Putamen (tissue), 1 donor: Measurements from ENCODE around the gene CDKN2B-AS1.
"Not testable (repeated sequence)": the region's sequence is repeated elsewhere in the genome, so short reads cannot be mapped to it uniquely, and the experiment has no call there.

Source experiments
- DNase-seq: peaks from one replicate; pipeline ENCODE4 v3.0.0-alpha.2; 2016; ENCODE audit warnings: low spot score

CDKN2B-AS1 gene

GRCh38 chr9:21994556-21995005, at the start of gene CDKN2B-AS1:
Gene CDKN2B-AS1, plus strand, starts transcription at chr9:21994791.
- peak; percentile 30 for DNase-seq

- no peak for DNase-seq
These were observed 49.0 kb upstream of the CDKN2B-AS1 start for GRCh38 chr9:21945606-21946005.

- no peak for DNase-seq
These were observed 35.8 kb upstream of the CDKN2B-AS1 start for GRCh38 chr9:21958833-21959232.

GRCh38 chr9:21959268-21959667, 35.3 kb upstream of the CDKN2B-AS1 start:
- not testable (repeated sequence) for DNase-seq

- no peak for DNase-seq
These were observed 33.0 kb upstream of the CDKN2B-AS1 start for GRCh38 chr9:21961569-21961968.

- no peak for DNase-seq
These were observed 29.6 kb upstream of the CDKN2B-AS1 start for GRCh38 chr9:21964925-21965385.

GRCh38 chr9:21965401-21965951, 29.1 kb upstream of the CDKN2B-AS1 start:
- DNase-seq = no peak

- no peak for DNase-seq
These were observed 28.3 kb upstream of the CDKN2B-AS1 start for GRCh38 chr9:21966140-21966851.

- DNase-seq = no peak
These were observed 27.4 kb upstream of the CDKN2B-AS1 start for GRCh38 chr9:21967169-21967568.

- DNase-seq = no peak
These were observed 26.9 kb upstream of the CDKN2B-AS1 start for GRCh38 chr9:21967702-21968101.

- DNase-seq = no peak
These were observed 26.1 kb upstream of the CDKN2B-AS1 start for GRCh38 chr9:21968331-21969010.

- DNase-seq = no peak
These were observed 25.3 kb upstream of the CDKN2B-AS1 start for GRCh38 chr9:21969011-21969940.

- DNase-seq = no peak
These were observed 24.4 kb upstream of the CDKN2B-AS1 start for GRCh38 chr9:21969951-21970799.

GRCh38 chr9:21970800-21971640, 23.6 kb upstream of the CDKN2B-AS1 start:
- no peak for DNase-seq

- no peak for DNase-seq
These were observed 22.2 kb upstream of the CDKN2B-AS1 start for GRCh38 chr9:21972361-21972760.

GRCh38 chr9:21974343-21974721, 20.3 kb upstream of the CDKN2B-AS1 start:
- DNase-seq = no peak

GRCh38 chr9:21974722-21975409, 19.7 kb upstream of the CDKN2B-AS1 start:
- peak; percentile 13 for DNase-seq

GRCh38 chr9:21976334-21976875, 18.2 kb upstream of the CDKN2B-AS1 start:
- DNase-seq = no peak

- no peak for DNase-seq
These were observed 12.2 kb upstream of the CDKN2B-AS1 start for GRCh38 chr9:21982391-21982790.
